ENCODE measurements around the gene ANKRD17. TPM values are rescaled to one million over a fixed set of nuclear protein-coding genes. Genes with fewer than 3 reads are reported as not detected.

ANKRD17 gene
- total RNA-seq, 4 donors from 2014 or later = 69.9 to 93.1 (median 74.3) TPM

- in situ Hi-C loops (cut with MboI; ENCODE audit: low pct_ligation_motif_present in 1 of 4, low pct_unique_long_range_greater_than_20kb in 1 of 4, low sequenced_read_pairs in 3 of 4) (no loop called here), intact Hi-C loops (cut with DNase I; ENCODE audit: low total_unique reads) (no loop called here)
- WGBS, 2 donors (ENCODE audit: low coverage in 1 of 2) = 60 to 65% methylated on average over 1 of the region's 1 CpG
- peaks cover 0 to 65% (median 26%) of the 10 kb centered on the region in 4 donors for H3K36me3 ChIP-seq
- no peak overlapping the region for H3K27ac ChIP-seq
- no peaks in the 10 kb centered on the region for H3K27me3 ChIP-seq
- H3K9me3 ChIP-seq = no peaks in the 10 kb centered on the region
- DNase-seq = no peak
- H3K4me3 ChIP-seq = no peak overlapping the region
- no peaks in the 10 kb centered on the region for H3K4me1 ChIP-seq
- no peak for TF ChIP-seq EP300 (IDR thresholded peaks at IDR 0.05; ENCODE audit: low read depth)
- TF ChIP-seq POLR2A (IDR thresholded peaks at IDR 0.05) = no peak
- no peak for TF ChIP-seq CTCF (IDR thresholded peaks at IDR 0.05)
- no peak for TF ChIP-seq POLR2AphosphoS5 (IDR thresholded peaks at IDR 0.05)
These were observed 127.3 kb downstream of the ANKRD17 start for GRCh38 chr4:73131281-73131680.

GRCh38 chr4:73129319-73129718 is 129.3 kb downstream of the ANKRD17 start:
- no peaks in the 10 kb centered on the region for H3K4me1 ChIP-seq
- intact Hi-C loops (cut with DNase I; ENCODE audit: low total_unique reads) (no loop called here), in situ Hi-C loops (cut with MboI; ENCODE audit: low pct_ligation_motif_present in 1 of 4, low pct_unique_long_range_greater_than_20kb in 1 of 4, low sequenced_read_pairs in 3 of 4) (no loop called here)
- H3K36me3 ChIP-seq = peaks cover 0 to 54% (median 26%) of the 10 kb centered on the region in 4 donors
- H3K4me3 ChIP-seq = no peak overlapping the region
- no peak for DNase-seq
- no peak overlapping the region for H3K27ac ChIP-seq
- H3K9me3 ChIP-seq = no peaks in the 10 kb centered on the region
- no peaks in the 10 kb centered on the region for H3K27me3 ChIP-seq
- TF ChIP-seq POLR2AphosphoS5 (IDR thresholded peaks at IDR 0.05) = no peak
- no peak for TF ChIP-seq EP300 (IDR thresholded peaks at IDR 0.05; ENCODE audit: low read depth)
- TF ChIP-seq CTCF (IDR thresholded peaks at IDR 0.05) = no peak
- no peak for TF ChIP-seq POLR2A (IDR thresholded peaks at IDR 0.05)
- 100% methylated on average over 1 of the region's 1 CpG for whole genome bisulfite sequencing, 2 donors (ENCODE audit: low coverage in 1 of 2)

GRCh38 chr4:73127839-73128453 is 130.7 kb downstream of the ANKRD17 start:
- in situ Hi-C loops (cut with MboI; ENCODE audit: low pct_ligation_motif_present in 1 of 4, low pct_unique_long_range_greater_than_20kb in 1 of 4, low sequenced_read_pairs in 3 of 4) (no loop called here), intact Hi-C loops (cut with DNase I; ENCODE audit: low total_unique reads) (no loop called here)
- Histone ChIP-seq H3K27ac (no peak overlapping the region), H3K36me3 (peaks cover 0 to 59% (median 24%) of the 10 kb centered on the region in 4 donors), H3K4me1 (no peaks in the 10 kb centered on the region), H3K9me3 (no peaks in the 10 kb centered on the region), H3K27me3 (no peaks in the 10 kb centered on the region), H3K4me3 (no peak overlapping the region)
- WGBS, 2 donors (ENCODE audit: low coverage in 1 of 2) = 76 to 77% methylated on average over 3 of the region's 3 CpGs
- no peak for DNase-seq
- TF ChIP-seq CTCF (IDR thresholded peaks at IDR 0.05) (peak in 2 of 5 experiments; percentile 15 to 21), POLR2AphosphoS5 (IDR thresholded peaks at IDR 0.05) (no peak)

GRCh38 chr4:73109493-73109892 is 149.1 kb downstream of the ANKRD17 start:
- TF ChIP-seq EP300 (IDR thresholded peaks at IDR 0.05; ENCODE audit: low read depth) (no peak), CTCF (IDR thresholded peaks at IDR 0.05) (no peak), POLR2A (IDR thresholded peaks at IDR 0.05) (no peak), POLR2AphosphoS5 (IDR thresholded peaks at IDR 0.05) (no peak)

More at GRCh38 chr4:73109493-73109892, 149.1 kb downstream of the ANKRD17 start:
- no peak overlapping the region for H3K27ac ChIP-seq
- in situ Hi-C loops (cut with MboI; ENCODE audit: low pct_ligation_motif_present in 1 of 4, low pct_unique_long_range_greater_than_20kb in 1 of 4, low sequenced_read_pairs in 3 of 4) = no loop called here
- no peaks in the 10 kb centered on the region for H3K27me3 ChIP-seq
- WGBS, 2 donors (ENCODE audit: low coverage in 1 of 2) = 86 to 96% methylated on average over 4 of the region's 4 CpGs
- H3K4me1 ChIP-seq = no peaks in the 10 kb centered on the region
- H3K9me3 ChIP-seq = no peaks in the 10 kb centered on the region
- H3K4me3 ChIP-seq = no peak overlapping the region
- H3K36me3 ChIP-seq = peaks cover 0 to 66% (median 20%) of the 10 kb centered on the region in 4 donors
- no peak for DNase-seq
- intact Hi-C loops (cut with DNase I; ENCODE audit: low total_unique reads) = no loop called here

Data from transverse colon (tissue), 4 donors.